HEK293T (cell line): Measurements from ENCODE around the gene SLC26A9.

Experiments used
- CTCF ChIA-PET: fragments of 350-600 bp; formaldehyde crosslinking; extraction: SDS; loops from one replicate; lab custom pipeline; 2021; ENCODE audit warnings: antibody characterized with exemption, inconsistent platforms; lab: Yijun Ruan, JAX
- POLR2A ChIA-PET: fragments of 350-600 bp; formaldehyde crosslinking; extraction: SDS; loops from one replicate; lab custom pipeline; 2020; ENCODE audit warnings: antibody characterized with exemption, inconsistent platforms; lab: Yijun Ruan, JAX
- DNase-seq: peaks from one replicate; pipeline ENCODE4 v3.0.0; 2012; ENCODE audit warnings: mixed read lengths; ENCODE audit errors: extremely low spot score
- ARNT ChIP-seq: fragments of 450-650 bp; IDR thresholded peaks from 2 replicates; pipeline ENCODE4 v1.6.1; 2017; ENCODE audit warnings: mild to moderate bottlenecking
- BHLHE40 ChIP-seq: fragments of 450-650 bp; IDR thresholded peaks from 2 replicates; pipeline ENCODE4 v1.6.1; 2016; ENCODE audit warnings: mild to moderate bottlenecking, moderate library complexity, borderline replicate concordance
- CTBP1 ChIP-seq: fragments of 450-650 bp; IDR thresholded peaks from 2 replicates; pipeline ENCODE4 v1.6.1; 2016; ENCODE audit warnings: borderline replicate concordance
- ELF4 ChIP-seq: fragments of 450-650 bp; IDR thresholded peaks from 2 replicates; pipeline ENCODE4 v1.6.1; 2017; ENCODE audit warnings: antibody characterized with exemption
- FOXA1 ChIP-seq: fragments of 450-650 bp; IDR thresholded peaks from 2 replicates; pipeline ENCODE4 v1.6.1; 2016; ENCODE audit warnings: mild to moderate bottlenecking
- FOXK2 ChIP-seq: fragments of 450-650 bp; IDR thresholded peaks from 2 replicates; pipeline ENCODE4 v1.6.1; 2016; ENCODE audit warnings: mild to moderate bottlenecking
- FOXM1 ChIP-seq: fragments of 450-650 bp; IDR thresholded peaks from 2 replicates; pipeline ENCODE4 v1.6.1; 2017; ENCODE audit warnings: mild to moderate bottlenecking, borderline replicate concordance
- HDGF ChIP-seq: fragments of 450-650 bp; IDR thresholded peaks from 2 replicates; pipeline ENCODE4 v1.6.1; 2017; ENCODE audit warnings: antibody characterized with exemption, borderline replicate concordance
- L3MBTL2 ChIP-seq: fragments of 450-650 bp; conservative IDR thresholded peaks from 2 replicates; pipeline ENCODE4 v1.6.1; 2016; ENCODE audit warnings: mild to moderate bottlenecking
- LEF1 ChIP-seq: fragments of 450-650 bp; IDR thresholded peaks from 2 replicates; pipeline ENCODE4 v1.6.1; 2017; ENCODE audit warnings: mild to moderate bottlenecking, borderline replicate concordance
- NFRKB ChIP-seq: fragments of 450-650 bp; IDR thresholded peaks from 2 replicates; pipeline ENCODE4 v1.6.1; 2016; ENCODE audit warnings: mild to moderate bottlenecking, moderate library complexity
- PKNOX1 ChIP-seq: fragments of 450-650 bp; IDR thresholded peaks from 2 replicates; pipeline ENCODE4 v1.6.1; 2016
- SP1 ChIP-seq: fragments of 450-650 bp; IDR thresholded peaks from 2 replicates; pipeline ENCODE4 v1.6.1; 2017
- SUZ12 ChIP-seq: fragments of 450-650 bp; IDR thresholded peaks from 2 replicates; pipeline ENCODE4 v1.6.1; 2016; ENCODE audit warnings: mild to moderate bottlenecking
- TARDBP ChIP-seq: fragments of 450-650 bp; IDR thresholded peaks from 2 replicates; pipeline ENCODE4 v1.6.1; 2016
- ZNF384 ChIP-seq: fragments of 450-650 bp; IDR thresholded peaks from 2 replicates; pipeline ENCODE4 v1.6.1; 2016

SLC26A9 gene

GRCh38 chr1:205969229-205969628, 26.0 kb upstream of the SLC26A9 start:
- TF ChIP-seq FOXA1 (no peak), NFRKB (no peak), BHLHE40 (no peak), FOXM1 (no peak), ELF4 (no peak), PKNOX1 (no peak), L3MBTL2 (no peak), CTBP1 (no peak), SP1 (no peak), HDGF (no peak), FOXK2 (no peak), LEF1 (no peak)
- CTCF ChIA-PET: interaction anchor here (2.1 kb wide), 1 partner anchor 8 kb away, joined by 18 read pairs; no protein-coding TSS in a partner anchor
- POLR2A ChIA-PET: interaction anchor here (1.3 kb wide), 1 partner anchor 8 kb away, joined by 3 read pairs; no protein-coding TSS in a partner anchor
- DNase-seq: no peak

GRCh38 chr1:205967554-205968335, 24.5 kb upstream of the SLC26A9 start:
- ChIA-PET CTCF (interaction anchor here (0.6 to 2.1 kb wide), 2 partner anchors 10 to 49 kb away, joined by 3 to 18 read pairs; no protein-coding TSS in a partner anchor), POLR2A (no interaction called here)
- TF ChIP-seq L3MBTL2 (no peak), FOXK2 (no peak), FOXA1 (no peak), CTBP1 (no peak), ELF4 (no peak), ARNT (no peak), LEF1 (no peak), SP1 (no peak), FOXM1 (no peak), NFRKB (no peak), TARDBP (no peak), PKNOX1 (no peak), HDGF (no peak)
- DNase-seq: no peak

- ChIA-PET CTCF (interaction anchor here (2.4 kb wide), 1 partner anchor 12 kb away, joined by 9 read pairs; no protein-coding TSS in a partner anchor), POLR2A (no interaction called here)
- DNase-seq: no peak
- TF ChIP-seq ELF4: no peak
- TF ChIP-seq ZNF384: no peak
- no peak for TF ChIP-seq ARNT
- no peak for TF ChIP-seq FOXK2
- TF ChIP-seq SUZ12: no peak
- no peak for TF ChIP-seq BHLHE40
- no peak for TF ChIP-seq CTBP1
- no peak for TF ChIP-seq HDGF
- TF ChIP-seq NFRKB: no peak
Measured at GRCh38 chr1:205965036-205965884, 22.0 kb upstream of the SLC26A9 start.

- TF ChIP-seq TARDBP: no peak
- TF ChIP-seq FOXA1: no peak
- TF ChIP-seq LEF1: no peak
- no peak for TF ChIP-seq FOXK2
- no peak for TF ChIP-seq PKNOX1
- TF ChIP-seq SP1: no peak
- TF ChIP-seq HDGF: no peak
- TF ChIP-seq L3MBTL2: no peak
- no peak for TF ChIP-seq ZNF384
- TF ChIP-seq ARNT: no peak
- CTCF ChIA-PET: interaction anchor here (2.4 kb wide), 1 partner anchor 14 kb away, joined by 9 read pairs; no protein-coding TSS in a partner anchor
- POLR2A ChIA-PET: no interaction called here
- DNase-seq: no peak
Measured at GRCh38 chr1:205963352-205964155, 20.3 kb upstream of the SLC26A9 start.

- ChIA-PET CTCF (interaction anchor here (0.6 kb wide), 1 partner anchor 72 kb away, joined by 3 read pairs; no protein-coding TSS in a partner anchor), POLR2A (no interaction called here)
- TF ChIP-seq FOXA1 (no peak), ARNT (no peak), SP1 (no peak), TARDBP (no peak), ELF4 (no peak), NFRKB (no peak), SUZ12 (no peak), FOXM1 (no peak), CTBP1 (no peak), ZNF384 (no peak), L3MBTL2 (no peak), PKNOX1 (no peak), HDGF (no peak), FOXK2 (no peak), BHLHE40 (no peak), LEF1 (no peak)
Measured at GRCh38 chr1:205962821-205963221, 19.6 kb upstream of the SLC26A9 start.

More at GRCh38 chr1:205962821-205963221, 19.6 kb upstream of the SLC26A9 start:
- DNase-seq: no peak
